ENCODE measurements around the gene SELENOK.

Gene SELENOK

GRCh38 chr3:53841296-53841695, 50.4 kb downstream of the SELENOK start:
- no peak for DNase-seq

- DNase-seq, result no peak
Measured at GRCh38 chr3:53837331-53837730, 54.3 kb downstream of the SELENOK start.

DNA sequence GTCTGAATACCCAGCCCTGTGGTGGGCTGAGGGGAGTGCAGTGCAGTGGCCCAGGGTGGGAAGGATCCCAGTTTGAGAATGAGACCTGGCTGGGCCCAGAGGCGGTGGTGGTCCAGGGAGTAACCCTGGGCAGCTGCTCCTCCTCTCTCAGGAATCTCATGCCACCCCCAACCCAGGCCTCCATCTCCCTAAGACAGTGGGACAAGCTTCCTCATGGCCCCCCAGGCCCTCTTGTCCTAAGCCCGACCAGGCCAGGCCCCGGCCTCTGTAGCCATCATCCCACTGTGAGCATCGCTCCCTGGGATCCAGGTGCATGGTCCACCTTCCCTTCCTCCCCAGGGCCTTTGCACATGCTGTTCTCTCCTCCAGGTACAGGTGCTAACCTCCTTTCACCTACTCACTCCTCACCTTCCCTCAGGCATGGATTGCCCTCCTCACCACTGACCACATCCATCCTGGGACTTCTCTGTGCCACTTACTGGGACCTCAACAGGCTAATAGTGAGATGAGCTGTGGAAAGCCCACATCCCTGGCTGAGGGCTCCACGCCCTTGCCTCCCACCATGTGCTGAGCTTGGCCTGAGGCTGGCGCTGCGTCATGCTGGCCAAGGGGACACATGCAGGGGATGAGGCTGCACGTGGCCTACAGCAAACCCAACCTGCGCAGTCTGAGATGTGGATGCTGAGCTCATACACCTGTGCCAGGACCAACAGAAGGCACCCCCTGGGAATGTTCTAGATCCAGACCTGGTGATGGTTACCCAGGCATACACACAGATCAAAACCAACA, 55.4 kb downstream of the SELENOK start:
- DNase-seq, result no peak

DNA sequence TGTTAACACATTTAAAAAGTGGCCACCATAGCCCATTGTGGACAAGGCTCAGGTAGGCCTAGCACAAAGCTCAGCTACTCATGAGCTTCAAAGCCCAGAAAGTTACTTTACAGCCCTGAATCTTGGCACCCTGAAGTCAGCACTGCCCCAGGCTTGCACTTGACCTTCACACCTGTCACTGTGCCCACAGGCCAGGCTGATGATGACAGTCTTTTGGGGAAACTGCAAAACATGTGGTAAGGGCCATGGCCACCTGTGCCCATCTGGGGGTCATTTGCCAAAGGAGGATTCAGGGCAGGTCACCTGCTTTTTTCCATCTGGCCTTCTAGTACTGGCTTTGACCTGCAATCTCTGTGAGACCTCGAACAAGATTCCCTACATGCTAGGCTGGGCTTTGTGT, 56.4 kb downstream of the SELENOK start:
- no peak for DNase-seq

GRCh38 chr3:53834429-53835095, 57.1 kb downstream of the SELENOK start:
- no peak for DNase-seq
